Right lobe of liver (tissue), 4 donors: Measurements from ENCODE around the gene PACS2.

Experiments used
- POLR2A ChIP-seq: fragments of 450-650 bp; IDR thresholded peaks from one replicate; pipeline ENCODE4 v1.6.1; 2017; ENCODE audit warnings: antibody characterized with exemption, mild to moderate bottlenecking
- TF ChIP-seq, protein P1 (sequence below), 4 donors: fragments of 200-600 bp in 3 of 4; fragments of 450-650 bp in 1 of 4; IDR thresholded peaks; one replicate each; pipeline versions ENCODE4 v1.5.1 to v1.8.0; 2016 to 2022; ENCODE audit warnings: antibody characterized with exemption in 4 of 4, mild to moderate bottlenecking in 2 of 4
- donor health status: DM: no; HTN: no; CAD: no.
- donor health status: DM: no; HTN: no; CAD: no.
- donor health status: DM: no; HTN: yes; CAD: no.

DNA sequence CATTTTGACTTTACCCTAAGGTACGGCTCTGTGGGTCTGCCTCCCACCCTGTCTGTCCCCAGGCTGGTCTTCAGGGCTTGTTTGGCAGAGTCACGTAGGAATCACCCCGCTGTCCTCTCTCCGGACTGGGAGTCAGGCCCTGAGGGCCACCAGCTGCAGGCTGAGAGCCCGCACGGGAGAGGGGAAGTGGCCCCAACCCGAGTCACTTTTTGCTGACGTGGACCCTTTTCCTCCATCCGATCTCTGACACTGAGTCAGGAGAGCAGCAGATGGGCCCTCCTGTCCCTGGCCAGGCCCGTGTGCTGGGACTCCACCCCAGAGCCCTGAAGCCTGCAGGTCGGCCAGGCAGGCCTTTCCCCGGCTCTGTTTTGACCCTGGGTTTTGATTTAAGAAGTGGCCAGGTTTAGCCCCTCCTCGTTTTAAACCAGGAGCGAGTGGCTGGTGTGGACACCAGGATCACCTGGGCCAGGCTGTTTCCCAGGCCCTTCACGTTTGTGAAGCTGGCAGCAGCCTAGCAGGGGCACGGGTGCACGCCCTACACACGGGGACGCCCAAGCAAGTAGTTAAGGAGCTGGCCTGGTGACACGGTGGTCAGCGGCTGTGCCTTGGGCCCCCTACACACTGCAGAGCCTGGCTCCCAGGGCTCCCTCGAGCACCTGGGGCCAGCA, 71.3 kb downstream of the PACS2 start:
- TF ChIP-seq, protein P1, sequence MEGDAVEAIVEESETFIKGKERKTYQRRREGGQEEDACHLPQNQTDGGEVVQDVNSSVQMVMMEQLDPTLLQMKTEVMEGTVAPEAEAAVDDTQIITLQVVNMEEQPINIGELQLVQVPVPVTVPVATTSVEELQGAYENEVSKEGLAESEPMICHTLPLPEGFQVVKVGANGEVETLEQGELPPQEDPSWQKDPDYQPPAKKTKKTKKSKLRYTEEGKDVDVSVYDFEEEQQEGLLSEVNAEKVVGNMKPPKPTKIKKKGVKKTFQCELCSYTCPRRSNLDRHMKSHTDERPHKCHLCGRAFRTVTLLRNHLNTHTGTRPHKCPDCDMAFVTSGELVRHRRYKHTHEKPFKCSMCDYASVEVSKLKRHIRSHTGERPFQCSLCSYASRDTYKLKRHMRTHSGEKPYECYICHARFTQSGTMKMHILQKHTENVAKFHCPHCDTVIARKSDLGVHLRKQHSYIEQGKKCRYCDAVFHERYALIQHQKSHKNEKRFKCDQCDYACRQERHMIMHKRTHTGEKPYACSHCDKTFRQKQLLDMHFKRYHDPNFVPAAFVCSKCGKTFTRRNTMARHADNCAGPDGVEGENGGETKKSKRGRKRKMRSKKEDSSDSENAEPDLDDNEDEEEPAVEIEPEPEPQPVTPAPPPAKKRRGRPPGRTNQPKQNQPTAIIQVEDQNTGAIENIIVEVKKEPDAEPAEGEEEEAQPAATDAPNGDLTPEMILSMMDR (IDR thresholded peaks at IDR 0.05): no peak
- no peak for TF ChIP-seq POLR2A
